ENCODE results near the gene YJEFN3. TPM values are rescaled to one million over a fixed set of nuclear protein-coding genes. Genes with fewer than 3 reads are reported as not detected.

The YJEFN3 gene
- total RNA-seq, 1 experiment from 2014 or later = 4.8 TPM

GRCh38 chr19:19551853-19552192 lies 23.1 kb downstream of the YJEFN3 start:
- Histone ChIP-seq H3K4me3 (no peak overlapping the region), H3K9me3 (0 out of 2 replicates have a peak, but pooled peaks cover 2% of the 10 kb centered on the region), H3K36me3 (no peaks in the 10 kb centered on the region), H3K27me3 (no peaks in the 10 kb centered on the region)
- no peak for DNase-seq

GRCh38 chr19:19552798-19553197 lies 24.1 kb downstream of the YJEFN3 start:
- 0 out of 2 replicates have a peak, but pooled peaks cover 2% of the 10 kb centered on the region for H3K9me3 ChIP-seq
- no peak overlapping the region for H3K4me3 ChIP-seq
- H3K27me3 ChIP-seq = no peaks in the 10 kb centered on the region
- peak; percentile 54 for DNase-seq
- H3K36me3 ChIP-seq = no peaks in the 10 kb centered on the region

- Histone ChIP-seq H3K36me3 (no peaks in the 10 kb centered on the region), H3K27me3 (no peaks in the 10 kb centered on the region), H3K4me3 (no peak overlapping the region), H3K9me3 (0 out of 2 replicates have a peak, but pooled peaks cover 2% of the 10 kb centered on the region)
- no peak for DNase-seq
Observed at GRCh38 chr19:19553670-19554069, 25.0 kb downstream of the YJEFN3 start.

GRCh38 chr19:19554074-19555023 lies 25.6 kb downstream of the YJEFN3 start:
- Histone ChIP-seq H3K36me3 (no peaks in the 10 kb centered on the region), H3K4me3 (no peak overlapping the region), H3K9me3 (0 out of 2 replicates have a peak, but pooled peaks cover 2% of the 10 kb centered on the region), H3K27me3 (no peaks in the 10 kb centered on the region)
- DNase-seq = peak; percentile 57

GRCh38 chr19:19558055-19558454 lies 29.3 kb downstream of the YJEFN3 start:
- Histone ChIP-seq H3K4me3 (no peak overlapping the region), H3K27me3 (no peaks in the 10 kb centered on the region), H3K36me3 (no peaks in the 10 kb centered on the region), H3K9me3 (no peaks in the 10 kb centered on the region)
- no peak for DNase-seq

GRCh38 chr19:19558636-19559035 lies 29.9 kb downstream of the YJEFN3 start:
- H3K36me3 ChIP-seq = no peaks in the 10 kb centered on the region
- H3K27me3 ChIP-seq = no peaks in the 10 kb centered on the region
- no peaks in the 10 kb centered on the region for H3K9me3 ChIP-seq
- DNase-seq = no peak
- no peak overlapping the region for H3K4me3 ChIP-seq

- H3K27me3 ChIP-seq = no peaks in the 10 kb centered on the region
- no peaks in the 10 kb centered on the region for H3K9me3 ChIP-seq
- no peak for DNase-seq
- H3K36me3 ChIP-seq = no peaks in the 10 kb centered on the region; the same call in 1 of the 2 replicates
- no peak overlapping the region for H3K4me3 ChIP-seq
Observed at GRCh38 chr19:19559931-19560330, 31.2 kb downstream of the YJEFN3 start.

GRCh38 chr19:19561946-19562664 lies 33.4 kb downstream of the YJEFN3 start:
- no peak overlapping the region for H3K4me3 ChIP-seq

GRCh38 chr19:19562665-19563347 lies 34.1 kb downstream of the YJEFN3 start:
- H3K36me3 ChIP-seq = no peaks in the 10 kb centered on the region; the same call in none of the 2 replicates
- H3K27me3 ChIP-seq = no peaks in the 10 kb centered on the region
- H3K4me3 ChIP-seq = no peak overlapping the region
- DNase-seq = no peak
- no peaks in the 10 kb centered on the region for H3K9me3 ChIP-seq

More at GRCh38 chr19:19561946-19562664, 33.4 kb downstream of the YJEFN3 start:
- no peaks in the 10 kb centered on the region for H3K9me3 ChIP-seq
- no peak for DNase-seq
- no peaks in the 10 kb centered on the region for H3K27me3 ChIP-seq
- H3K36me3 ChIP-seq = no peaks in the 10 kb centered on the region; the same call in none of the 2 replicates

- DNase-seq = no peak
- Histone ChIP-seq H3K36me3 (no peaks in the 10 kb centered on the region; the same call in none of the 2 replicates), H3K27me3 (no peaks in the 10 kb centered on the region), H3K4me3 (no peak overlapping the region), H3K9me3 (no peaks in the 10 kb centered on the region)
Observed at GRCh38 chr19:19563348-19563848, 34.7 kb downstream of the YJEFN3 start.

GRCh38 chr19:19566306-19566705 lies 37.6 kb downstream of the YJEFN3 start:
- Histone ChIP-seq H3K9me3 (no peaks in the 10 kb centered on the region), H3K27me3 (no peaks in the 10 kb centered on the region), H3K36me3 (no peaks in the 10 kb centered on the region; the same call in none of the 2 replicates), H3K4me3 (no peak overlapping the region)
- no peak for DNase-seq

- H3K36me3 ChIP-seq = no peaks in the 10 kb centered on the region; the same call in none of the 2 replicates
- H3K4me3 ChIP-seq = no peak overlapping the region
- no peaks in the 10 kb centered on the region for H3K27me3 ChIP-seq
- no peaks in the 10 kb centered on the region for H3K9me3 ChIP-seq
- no peak for DNase-seq
Observed at GRCh38 chr19:19567391-19567790, 38.7 kb downstream of the YJEFN3 start.

- Histone ChIP-seq H3K4me3 (no peak overlapping the region), H3K9me3 (no peaks in the 10 kb centered on the region), H3K27me3 (no peaks in the 10 kb centered on the region), H3K36me3 (no peaks in the 10 kb centered on the region; the same call in none of the 2 replicates)
- peak; percentile 55 for DNase-seq
Observed at GRCh38 chr19:19568802-19569756, 40.4 kb downstream of the YJEFN3 start.

- Histone ChIP-seq H3K36me3 (no peaks in the 10 kb centered on the region; the same call in 1 of the 2 replicates), H3K27me3 (no peaks in the 10 kb centered on the region), H3K4me3 (no peak overlapping the region), H3K9me3 (no peaks in the 10 kb centered on the region)
- no peak for DNase-seq
Observed at GRCh38 chr19:19570571-19570970, 41.9 kb downstream of the YJEFN3 start.

- DNase-seq = no peak
- Histone ChIP-seq H3K27me3 (no peaks in the 10 kb centered on the region), H3K9me3 (no peaks in the 10 kb centered on the region), H3K4me3 (no peak overlapping the region), H3K36me3 (no peaks in the 10 kb centered on the region; the same call in 1 of the 2 replicates)
Observed at GRCh38 chr19:19571071-19571786, 42.5 kb downstream of the YJEFN3 start.

Data from MG63 (cell line).